HCT116 (cell line): ENCODE measurements around the gene APBA2. TPM values are rescaled to one million over a fixed set of nuclear protein-coding genes. Genes with fewer than 3 reads are reported as not detected.

Experiments
- ATAC-seq: fragments of 200-7000 bp; cut with Tn5 transposase; 2 replicates; pipeline ENCODE4 v1.9.1; 2020; ENCODE audit warnings: mild to moderate bottlenecking, moderate library complexity
- BruUV-seq: library from RNA; stranded (reverse); fragments of 400-500 nt; replicated peaks from 2 replicates; lab custom pipeline; 2021; lab: Mats Ljungman, UMichigan
- CTCF ChIA-PET: fragments of 300-600 bp; sonication (Branson Sonifier 250); formaldehyde crosslinking; loops from one replicate; lab custom pipeline; 2021; ENCODE audit warnings: antibody characterized with exemption; lab: Charles Lee
- POLR2A ChIA-PET: fragments of 300-600, 350-600 bp; sonication (Branson Sonifier 250); formaldehyde crosslinking; loops from one replicate; lab custom pipeline; 2021; ENCODE audit warnings: antibody characterized with exemption; lab: Charles Lee
- RAD21 ChIA-PET, 2 experiments: fragments of 300-600 bp; sonication (Branson Sonifier 250); formaldehyde crosslinking; loops; one replicate each; lab custom pipeline; 2023; ENCODE audit warnings: low total read pairs in 2 of 2; ENCODE audit not compliant: uncharacterized antibody in 2 of 2, unreplicated experiment in 2 of 2, low non-redundant PET in 1 of 2; lab: Charles Lee
- DNase-seq: peaks from one replicate; pipeline ENCODE4 v3.0.0-alpha.2; 2010; ENCODE audit warnings: low read depth, low spot score
- H2AFZ ChIP-seq: fragments of 200-600 bp; shearing (Covaris generic), sonication (generic); 2 replicates; pipeline ENCODE4 v1.6.1; 2017; ENCODE audit warnings: low read depth, mixed run types, mixed read lengths, antibody characterized with exemption, low read length; ENCODE audit not compliant: poor library complexity, severe bottlenecking
- H3K27ac ChIP-seq: 2 replicates; pipeline ENCODE4 v1.5.1; 2012; ENCODE audit warnings: low read depth, low read length
- H3K27me3 ChIP-seq: fragments of 200-600 bp; sonication (generic); 2 replicates; pipeline ENCODE4 v1.6.1; 2016; ENCODE audit warnings: mixed run types, low read length, mixed read lengths; ENCODE audit not compliant: insufficient read depth
- H3K36me3 ChIP-seq, 2 experiments: fragments of 200-500 bp in 1 of 2; fragments of 200-600 bp in 1 of 2; sonication (Bioruptor generic) in 1 of 2; sonication (generic) in 1 of 2; 2 replicates each; pipeline versions ENCODE4 v1.5.1 to v1.6.1; 2014 to 2016; ENCODE audit warnings: low read length in 2 of 2, inconsistent platforms in 1 of 2, mixed read lengths in 1 of 2, mixed run types in 1 of 2; ENCODE audit not compliant: insufficient read depth in 2 of 2, control insufficient read depth in 1 of 2
- H3K4me1 ChIP-seq, 2 experiments: fragments of 200-600 bp in 1 of 2; sonication (generic) in 1 of 2; 2 replicates each; pipeline versions ENCODE4 v1.5.1 to v1.6.1; 2012 to 2017; ENCODE audit warnings: low read length in 2 of 2, inconsistent platforms in 1 of 2, mild to moderate bottlenecking in 1 of 2, mixed read lengths in 1 of 2, mixed run types in 1 of 2, moderate library complexity in 1 of 2; ENCODE audit not compliant: insufficient read depth in 2 of 2, control insufficient read depth in 1 of 2
- H3K4me2 ChIP-seq: fragments of 200-600 bp; sonication (generic); 2 replicates; pipeline ENCODE4 v1.6.1; 2017; ENCODE audit warnings: mixed run types, low read length, mixed read lengths
- H3K4me3 ChIP-seq, 2 experiments: fragments of 200-600 bp in 1 of 2; sonication (generic) in 1 of 2; replicated peaks in 1 of 2; 2 replicates each; pipeline ENCODE4 v1.5.1; 2011 to 2016; ENCODE audit warnings: low read length in 2 of 2, control low read depth in 1 of 2, low read depth in 1 of 2, mild to moderate bottlenecking in 1 of 2, mixed read lengths in 1 of 2, mixed run types in 1 of 2
- H3K79me2 ChIP-seq: fragments of 200-600 bp; sonication (generic); 2 replicates; pipeline ENCODE4 v1.6.1; 2017; ENCODE audit warnings: mild to moderate bottlenecking, mixed run types, low read length, moderate library complexity, mixed read lengths; ENCODE audit not compliant: insufficient read depth
- H3K9ac ChIP-seq: fragments of 200-600 bp; sonication (generic); 2 replicates; pipeline ENCODE4 v1.6.1; 2016; ENCODE audit warnings: low read length, mixed read lengths
- H3K9me2 ChIP-seq: fragments of 200-600 bp; sonication (generic), shearing (Covaris generic); 2 replicates; pipeline ENCODE4 v1.6.1; 2017; ENCODE audit warnings: mixed run types, mild to moderate bottlenecking, moderate library complexity; ENCODE audit not compliant: insufficient read depth
- H3K9me3 ChIP-seq, 2 experiments: fragments of 200-500 bp in 1 of 2; fragments of 200-600 bp in 1 of 2; sonication (Bioruptor generic) in 1 of 2; sonication (generic) in 1 of 2; 2 replicates each; pipeline ENCODE4 v1.6.1; 2014 to 2017; ENCODE audit warnings: low read length in 2 of 2, mixed read lengths in 2 of 2, inconsistent platforms in 1 of 2, low read depth in 1 of 2, mild to moderate bottlenecking in 1 of 2, mixed run types in 1 of 2, moderate library complexity in 1 of 2; ENCODE audit not compliant: control insufficient read depth in 1 of 2, insufficient read depth in 1 of 2
- H4K20me1 ChIP-seq: fragments of 200-600 bp; sonication (generic), shearing (Covaris generic); 2 replicates; pipeline ENCODE4 v1.6.1; 2017; ENCODE audit warnings: mixed run types, mild to moderate bottlenecking, moderate library complexity; ENCODE audit not compliant: insufficient read depth
- ATF3 ChIP-seq: IDR thresholded peaks from 2 replicates; pipeline ENCODE4 v1.6.1; 2012
- CEBPB ChIP-seq: IDR thresholded peaks from 2 replicates; pipeline ENCODE4 v1.6.1; 2012; ENCODE audit warnings: low read depth
- CTCF ChIP-seq, 3 experiments: fragments of 200-600 bp in 1 of 3; sonication (generic) in 1 of 3; IDR thresholded peaks in 2 of 3; conservative IDR thresholded peaks in 1 of 3; 2 replicates each; pipeline ENCODE4 v1.5.1; 2012 to 2017; ENCODE audit warnings: low read depth in 2 of 3, low read length in 2 of 3, antibody characterized with exemption in 1 of 3, borderline replicate concordance in 1 of 3, control low read depth in 1 of 3, mild to moderate bottlenecking in 1 of 3, mixed read lengths in 1 of 3, mixed run types in 1 of 3, moderate library complexity in 1 of 3; ENCODE audit not compliant: insufficient read depth in 1 of 3
- ELF1 ChIP-seq: IDR thresholded peaks from 2 replicates; pipeline ENCODE4 v1.6.1; 2012; ENCODE audit warnings: low read depth, borderline replicate concordance
- EZH2 ChIP-seq: fragments of 200-600 bp; sonication (generic); IDR thresholded peaks from 2 replicates; pipeline ENCODE4 v1.6.1; 2017; ENCODE audit warnings: antibody characterized with exemption, mixed run types
- FOSL1 ChIP-seq: IDR thresholded peaks from 2 replicates; pipeline ENCODE4 v1.6.1; 2012; ENCODE audit warnings: low read depth
- MAX ChIP-seq: IDR thresholded peaks from 2 replicates; pipeline ENCODE4 v1.6.1; 2012
- POLR2AphosphoS5 ChIP-seq: IDR thresholded peaks from 2 replicates; pipeline ENCODE4 v1.6.1; 2011; ENCODE audit warnings: mild to moderate bottlenecking, low read depth, low read length, moderate library complexity
- SRF ChIP-seq: IDR thresholded peaks from 2 replicates; pipeline ENCODE4 v1.6.1; 2012; ENCODE audit warnings: low read depth
- TCF7L2 ChIP-seq: IDR thresholded peaks from 2 replicates; pipeline ENCODE4 v1.7.0; 2011; ENCODE audit warnings: borderline replicate concordance, inconsistent platforms; ENCODE audit not compliant: insufficient read depth, insufficient read length; ENCODE audit errors: extremely low read depth
- YY1 ChIP-seq: IDR thresholded peaks from 2 replicates; pipeline ENCODE4 v1.6.1; 2011; ENCODE audit warnings: low read length, low read depth, moderate library complexity, mild to moderate bottlenecking; ENCODE audit not compliant: insufficient replicate concordance; ENCODE audit errors: extremely low read depth
- ZFX ChIP-seq: fragments of 450-650 bp; IDR thresholded peaks from 2 replicates; pipeline ENCODE4 v1.6.1; 2017
- intact Hi-C: fragments of 100-400 bp; cut with micrococcal nuclease; formaldehyde crosslinking; loops from 2 replicates; pipeline ENCODE4 v1.10.0; 2022
- total RNA-seq: library from RNA; stranded (reverse); gene quantifications from one replicate; pipeline ENCODE4 v1.2.1, GENCODE V29; 2021; ENCODE audit not compliant: unreplicated experiment
- TF ChIP-seq, protein P1 (sequence below): IDR thresholded peaks from 2 replicates; pipeline ENCODE4 v1.6.1; 2012; ENCODE audit warnings: low read depth
- TF ChIP-seq, protein P2 (sequence below): IDR thresholded peaks from 2 replicates; pipeline ENCODE4 v1.6.1; 2011; ENCODE audit warnings: mild to moderate bottlenecking, low read length, moderate library complexity; ENCODE audit not compliant: insufficient replicate concordance; ENCODE audit errors: extremely low read depth

APBA2 gene
- total RNA-seq, 1 experiment from 2014 or later: 0.47 TPM

GRCh38 chr15:29053661-29054131, 167.9 kb downstream of the APBA2 start:
- Histone ChIP-seq H4K20me1 (no peaks in the 10 kb centered on the region), H3K79me2 (no peaks in the 10 kb centered on the region), H3K36me3 (no peaks in the 10 kb centered on the region), H3K4me3 (no peak overlapping the region), H3K9me2 (no peaks in the 10 kb centered on the region), H3K9ac (no peak overlapping the region), H3K27ac (no peak overlapping the region), H3K4me1 (no peaks in the 10 kb centered on the region), H3K4me2 (no peak overlapping the region), H3K27me3 (peaks cover 11% of the 10 kb centered on the region; the same call in 1 of the 2 replicates), H2AFZ (no peak overlapping the region), H3K9me3 (no peaks in the 10 kb centered on the region)
- POLR2A ChIA-PET: no interaction called here
- RAD21 ChIA-PET: no interaction called here
- TF ChIP-seq ATF3 (no peak), YY1 (no peak), CEBPB (no peak), ZFX (no peak), FOSL1 (no peak), EZH2 (no peak), ELF1 (no peak), MAX (no peak), TCF7L2 (no peak), POLR2AphosphoS5 (no peak), SRF (no peak), CTCF (IDR thresholded peaks at IDR 0.05 in 2 of 3, conservative IDR thresholded peaks at IDR 0.05 in 1 of 3; ENCODE audit: borderline replicate concordance in 1 of 3, insufficient read depth in 1 of 3, low read depth in 2 of 3, low read length in 2 of 3) (no peak)
- TF ChIP-seq, protein P1, sequence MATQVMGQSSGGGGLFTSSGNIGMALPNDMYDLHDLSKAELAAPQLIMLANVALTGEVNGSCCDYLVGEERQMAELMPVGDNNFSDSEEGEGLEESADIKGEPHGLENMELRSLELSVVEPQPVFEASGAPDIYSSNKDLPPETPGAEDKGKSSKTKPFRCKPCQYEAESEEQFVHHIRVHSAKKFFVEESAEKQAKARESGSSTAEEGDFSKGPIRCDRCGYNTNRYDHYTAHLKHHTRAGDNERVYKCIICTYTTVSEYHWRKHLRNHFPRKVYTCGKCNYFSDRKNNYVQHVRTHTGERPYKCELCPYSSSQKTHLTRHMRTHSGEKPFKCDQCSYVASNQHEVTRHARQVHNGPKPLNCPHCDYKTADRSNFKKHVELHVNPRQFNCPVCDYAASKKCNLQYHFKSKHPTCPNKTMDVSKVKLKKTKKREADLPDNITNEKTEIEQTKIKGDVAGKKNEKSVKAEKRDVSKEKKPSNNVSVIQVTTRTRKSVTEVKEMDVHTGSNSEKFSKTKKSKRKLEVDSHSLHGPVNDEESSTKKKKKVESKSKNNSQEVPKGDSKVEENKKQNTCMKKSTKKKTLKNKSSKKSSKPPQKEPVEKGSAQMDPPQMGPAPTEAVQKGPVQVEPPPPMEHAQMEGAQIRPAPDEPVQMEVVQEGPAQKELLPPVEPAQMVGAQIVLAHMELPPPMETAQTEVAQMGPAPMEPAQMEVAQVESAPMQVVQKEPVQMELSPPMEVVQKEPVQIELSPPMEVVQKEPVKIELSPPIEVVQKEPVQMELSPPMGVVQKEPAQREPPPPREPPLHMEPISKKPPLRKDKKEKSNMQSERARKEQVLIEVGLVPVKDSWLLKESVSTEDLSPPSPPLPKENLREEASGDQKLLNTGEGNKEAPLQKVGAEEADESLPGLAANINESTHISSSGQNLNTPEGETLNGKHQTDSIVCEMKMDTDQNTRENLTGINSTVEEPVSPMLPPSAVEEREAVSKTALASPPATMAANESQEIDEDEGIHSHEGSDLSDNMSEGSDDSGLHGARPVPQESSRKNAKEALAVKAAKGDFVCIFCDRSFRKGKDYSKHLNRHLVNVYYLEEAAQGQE: no peak
- TF ChIP-seq, protein P2, sequence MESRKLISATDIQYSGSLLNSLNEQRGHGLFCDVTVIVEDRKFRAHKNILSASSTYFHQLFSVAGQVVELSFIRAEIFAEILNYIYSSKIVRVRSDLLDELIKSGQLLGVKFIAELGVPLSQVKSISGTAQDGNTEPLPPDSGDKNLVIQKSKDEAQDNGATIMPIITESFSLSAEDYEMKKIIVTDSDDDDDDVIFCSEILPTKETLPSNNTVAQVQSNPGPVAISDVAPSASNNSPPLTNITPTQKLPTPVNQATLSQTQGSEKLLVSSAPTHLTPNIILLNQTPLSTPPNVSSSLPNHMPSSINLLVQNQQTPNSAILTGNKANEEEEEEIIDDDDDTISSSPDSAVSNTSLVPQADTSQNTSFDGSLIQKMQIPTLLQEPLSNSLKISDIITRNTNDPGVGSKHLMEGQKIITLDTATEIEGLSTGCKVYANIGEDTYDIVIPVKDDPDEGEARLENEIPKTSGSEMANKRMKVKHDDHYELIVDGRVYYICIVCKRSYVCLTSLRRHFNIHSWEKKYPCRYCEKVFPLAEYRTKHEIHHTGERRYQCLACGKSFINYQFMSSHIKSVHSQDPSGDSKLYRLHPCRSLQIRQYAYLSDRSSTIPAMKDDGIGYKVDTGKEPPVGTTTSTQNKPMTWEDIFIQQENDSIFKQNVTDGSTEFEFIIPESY: no peak
- CTCF ChIA-PET: no interaction called here
- DNase-seq (no peak), ATAC-seq (no peak)
- BruUV-seq: no TSS peak
- intact Hi-C loops: no loop called here
